Heart left ventricle (tissue), 16 donors: ENCODE data around the gene SPECC1. TPM values are rescaled to one million over a fixed set of nuclear protein-coding genes. Genes with fewer than 3 reads are reported as not detected.
"Not testable (repeated sequence)": the region's sequence is repeated elsewhere in the genome, so short reads cannot be mapped to it uniquely, and the experiment has no call there.

Experiments used
- ATAC-seq, 4 donors: fragments of 200-7000 bp; cut with Tn5 transposase; one replicate each; pipeline ENCODE4 v1.9.1; 2020 to 2022; ENCODE audit warnings: moderate library complexity in 4 of 4, mild to moderate bottlenecking in 3 of 4, moderate number of reproducible peaks in 1 of 4
- DNase-seq, 5 donors: peaks; one replicate each; pipeline ENCODE4 v3.0.0-alpha.2; 2020
- H3K27ac ChIP-seq, 12 donors: fragments of 200-600 bp; sonication (generic) in 4 of 12; one replicate each; pipeline versions ENCODE4 v1.5.0 to v1.8.0; 2016 to 2022; ENCODE audit warnings: mild to moderate bottlenecking in 2 of 12
- H3K27me3 ChIP-seq, 9 donors: fragments of 200-600 bp; sonication (generic) in 2 of 9; one replicate each; pipeline versions ENCODE4 v1.5.1 to v1.8.0; 2016 to 2022; ENCODE audit warnings: mild to moderate bottlenecking in 3 of 9
- H3K36me3 ChIP-seq, 9 donors: fragments of 200-600 bp; sonication (generic) in 2 of 9; one replicate each; pipeline versions ENCODE4 v1.5.0 to v1.8.0; 2018 to 2022; ENCODE audit warnings: mild to moderate bottlenecking in 2 of 9
- H3K4me1 ChIP-seq, 12 donors: fragments of 200-600 bp; sonication (generic) in 4 of 12; one replicate each; pipeline versions ENCODE4 v1.5.0 to v1.8.0; 2016 to 2022; ENCODE audit warnings: mild to moderate bottlenecking in 3 of 12
- H3K4me3 ChIP-seq, 12 donors: fragments of 200-600 bp; sonication (generic) in 4 of 12; one replicate each; pipeline versions ENCODE4 v1.5.0 to v1.8.0; 2017 to 2022; ENCODE audit warnings: mild to moderate bottlenecking in 9 of 12, moderate library complexity in 4 of 12
- H3K9me3 ChIP-seq, 12 donors: fragments of 200-600 bp; sonication (generic) in 4 of 12; one replicate each; pipeline versions ENCODE4 v1.5.0 to v1.8.0; 2016 to 2022; ENCODE audit warnings: mild to moderate bottlenecking in 1 of 12
- CTCF ChIP-seq, 12 donors: fragments of 200-600 bp; sonication (generic) in 4 of 12; IDR thresholded peaks; one replicate each; pipeline versions ENCODE4 v1.5.0 to v1.8.0; 2018 to 2022; ENCODE audit warnings: antibody characterized with exemption in 12 of 12, mild to moderate bottlenecking in 5 of 12
- POLR2A ChIP-seq, 2 donors: fragments of 450-650 bp; IDR thresholded peaks; one replicate each; pipeline ENCODE4 v1.6.1; 2017; ENCODE audit warnings: antibody characterized with exemption in 2 of 2, mild to moderate bottlenecking in 2 of 2, moderate library complexity in 2 of 2
- WGBS, 4 donors: extraction: QIAGEN DNeasy Blood & Tissue Kit in 2 of 4; methylation state at CpG; one replicate each; pipeline versions ENCODE4 v1.1.5 to v1.1.7; 2013 to 2018; 5-methylcytosine and 5-hydroxymethylcytosine counted together
- intact Hi-C, 10 donors: fragments of 100-400 bp; cut with DNase I; formaldehyde crosslinking; loops; one replicate each; pipeline versions ENCODE4 v1.11.1 to v1.14.2; 2022
- polyA plus RNA-seq, 2 donors: library from polyadenylated mRNA; stranded (reverse); fragments of 200-250 nt; gene quantifications; one replicate each; pipeline ENCODE4 v1.2.3, GENCODE V29; 2013
- total RNA-seq, 9 donors: library from RNA; depleted of rRNA in 2 of 9; stranded (reverse); fragments of >200 nt in 2 of 9; fragmentation: NEBNext Ultra II Directional in 3 of 9; extraction: Animal tissue kit (Norgen Biotek cat#: 25700) in 3 of 9; gene quantifications; one replicate each; pipeline versions ENCODE4 v1.1.0 to v1.2.4, GENCODE V29; 2016 to 2023
- donor health status: ischemic (EF 13 %, LVEDD 7.1; RV severe dilation, severe dysfunction).
- donor health status: healthy with polysubstance abuse.
- donor health status: DM: no; HTN: yes; CAD: no.
- donor health status: DM: no; HTN: no; CAD: no.
- donor health status: ischemic (EF 25% LVEDD 6.9; RV normal size, moderate dysfunction).
- donor health status: ischemic (EF 25% LVEDD 5.7; RV mildly dilated, moderate dysfunction).
- donor health status: healthy.
- donor health status: DM: yes; HTN: yes; CAD: no.
- donor health status: ischemic (EF 35%, LVEDD 5.7; RV mildly dilated, moderate dysfunction).
- donor health status: nonischemic (EF 11% LVEDD 7.7; RV severe dilation, severe dysfunction).
- donor health status: DM: yes; HTN: yes; CAD: no.
- donor health status: PGD.
- donor health status: ischemic (EF 29% LVEDD 5.4; RV normal size, mild dysfunction).
- donor health status: nonischemic (EF 23%, LVEDD 6.1; RV moderate dilation, normal function).

The SPECC1 gene
- total and polyA plus RNA-seq, 11 donors: 3.8 to 18.4 (median 10.6) TPM

- Histone ChIP-seq H3K36me3 (no peaks in the 10 kb centered on the region), H3K4me1 (peaks cover 0 to 31% (median 0%) of the 10 kb centered on the region in 12 donors), H3K27me3 (no peaks in the 10 kb centered on the region), H3K27ac (no peak overlapping the region), H3K9me3 (peaks cover 0 to 11% (median 0%) of the 10 kb centered on the region in 12 donors), H3K4me3 (no peak overlapping the region)
- no peak for TF ChIP-seq CTCF (IDR thresholded peaks at IDR 0.05)
- no peak for TF ChIP-seq POLR2A (IDR thresholded peaks at IDR 0.05)
- intact Hi-C loops: no loop called here
- ATAC-seq (no peak), DNase-seq (no peak)
- 63 to 84% (median 67%) methylated on average over 3 of the region's 3 CpGs for WGBS, 4 donors
Observed at GRCh38 chr17:20191056-20191455, 181.9 kb downstream of the SPECC1 start.

- H3K36me3 ChIP-seq, ATAC-seq, H3K4me3 ChIP-seq, H3K27ac ChIP-seq, DNase-seq, intact Hi-C loops, H3K27me3 ChIP-seq, H3K4me1 ChIP-seq: not testable (repeated sequence)
- WGBS, 4 donors: 94 to 98% (median 96%) methylated on average over 3 of the region's 3 CpGs
- H3K9me3 ChIP-seq: peaks cover 0 to 18% (median 2%) of the 10 kb centered on the region in 12 donors
Observed at GRCh38 chr17:20196286-20196685, 187.1 kb downstream of the SPECC1 start.

- no peak overlapping the region for H3K4me3 ChIP-seq
- ATAC-seq (no peak), DNase-seq (no peak)
- 79 to 88% (median 84%) methylated on average over 5 of the region's 5 CpGs for WGBS, 4 donors
- intact Hi-C loops: no loop called here
- no peak overlapping the region for H3K27ac ChIP-seq
- H3K9me3 ChIP-seq: peaks cover 0 to 18% (median 2%) of the 10 kb centered on the region in 12 donors
- H3K27me3 ChIP-seq: no peaks in the 10 kb centered on the region
- H3K36me3 ChIP-seq: no peaks in the 10 kb centered on the region
- TF ChIP-seq CTCF (IDR thresholded peaks at IDR 0.05) (no peak), POLR2A (IDR thresholded peaks at IDR 0.05) (no peak)
- H3K4me1 ChIP-seq: peaks cover 0 to 3% (median 0%) of the 10 kb centered on the region in 12 donors
Observed at GRCh38 chr17:20197272-20197926, 188.2 kb downstream of the SPECC1 start.

GRCh38 chr17:20200016-20200795, 191.0 kb downstream of the SPECC1 start:
- Histone ChIP-seq H3K4me3 (no peak overlapping the region), H3K36me3 (peaks cover 0 to 13% (median 0%) of the 10 kb centered on the region in 9 donors), H3K9me3 (peaks cover 0 to 12% (median 2%) of the 10 kb centered on the region in 12 donors), H3K27me3 (no peaks in the 10 kb centered on the region), H3K4me1 (peaks cover 0 to 7% (median 0%) of the 10 kb centered on the region in 12 donors), H3K27ac (no peak overlapping the region)
- ATAC-seq (no peak), DNase-seq (no peak)
- no peak for TF ChIP-seq POLR2A (IDR thresholded peaks at IDR 0.05)
- TF ChIP-seq CTCF (IDR thresholded peaks at IDR 0.05): no peak
- intact Hi-C loops: loop anchor here in 1 of 10 donors (10.0 kb wide), 1 partner anchor 65 kb away; no protein-coding TSS in a partner anchor
- WGBS, 4 donors: 82 to 89% (median 86%) methylated on average over 5 of the region's 5 CpGs
